Sigmoid colon (tissue), 7 donors: ENCODE results near the gene RHCE. TPM values are rescaled to one million over a fixed set of nuclear protein-coding genes. Genes with fewer than 3 reads are reported as not detected.
"Not testable (repeated sequence)": the region's sequence is repeated elsewhere in the genome, so short reads cannot be mapped to it uniquely, and the experiment has no call there.

ENCODE experiments used
- DNase-seq: peaks from one replicate; pipeline ENCODE4 v3.0.0-alpha.2; 2019
- H3K27ac ChIP-seq, 4 donors: fragments of 200-600 bp; sonication (generic); one replicate each; pipeline ENCODE4 v1.5.1; 2016 to 2019; ENCODE audit warnings: mild to moderate bottlenecking in 1 of 4
- H3K27me3 ChIP-seq, 3 donors: fragments of 200-600 bp; sonication (generic); one replicate each; pipeline ENCODE4 v1.5.1; 2019; ENCODE audit warnings: mild to moderate bottlenecking in 1 of 3
- H3K36me3 ChIP-seq, 4 donors: fragments of 200-600 bp; sonication (generic); one replicate each; pipeline ENCODE4 v1.5.1; 2016 to 2019
- H3K4me1 ChIP-seq, 4 donors: fragments of 200-600 bp; sonication (generic); one replicate each; pipeline ENCODE4 v1.5.1; 2017 to 2019
- H3K4me3 ChIP-seq, 4 donors: fragments of 200-600 bp; sonication (generic); one replicate each; pipeline ENCODE4 v1.5.1; 2017 to 2019; ENCODE audit warnings: mild to moderate bottlenecking in 2 of 4, moderate library complexity in 1 of 4
- H3K9me3 ChIP-seq, 4 donors: fragments of 200-600 bp in 3 of 4; sonication (generic) in 3 of 4; one replicate each; pipeline versions ENCODE4 v1.5.1 to v1.6.1; 2013 to 2019
- CTCF ChIP-seq, 4 experiments: fragments of 450-650 bp in 3 of 4; fragments of 200-600 bp in 1 of 4; IDR thresholded peaks; one replicate each; pipeline ENCODE4 v1.5.1; 2016 to 2019; ENCODE audit warnings: antibody characterized with exemption in 4 of 4, mild to moderate bottlenecking in 3 of 4, moderate library complexity in 2 of 4
- EP300 ChIP-seq, 4 donors: sonication (generic); formaldehyde crosslinking; IDR thresholded peaks; one replicate each; pipeline ENCODE4 v1.6.1; 2017; ENCODE audit warnings: antibody characterized with exemption in 4 of 4
- POLR2A ChIP-seq, 2 donors: fragments of 450-650 bp; IDR thresholded peaks; one replicate each; pipeline ENCODE4 v1.6.1; 2016; ENCODE audit warnings: antibody characterized with exemption in 2 of 2, mild to moderate bottlenecking in 2 of 2, moderate library complexity in 2 of 2
- POLR2AphosphoS5 ChIP-seq, 4 donors: sonication (generic); formaldehyde crosslinking; IDR thresholded peaks; one replicate each; pipeline ENCODE4 v1.6.1; 2017; ENCODE audit warnings: antibody characterized with exemption in 4 of 4
- WGBS, 2 donors: extraction: QIAGEN DNeasy Blood & Tissue Kit; methylation state at CpG; one replicate each; pipeline ENCODE4 v1.1.7; 2013; 5-methylcytosine and 5-hydroxymethylcytosine counted together
- intact Hi-C: fragments of 100-400 bp; cut with DNase I; formaldehyde crosslinking; loops from one replicate; pipeline ENCODE4 v1.15.1; 2023
- polyA plus RNA-seq, 3 donors: library from polyadenylated mRNA; stranded (reverse); fragments of 200-250 nt; gene quantifications; one replicate each; pipeline ENCODE4 v1.2.3, GENCODE V29; 2013
- total RNA-seq, 4 donors: library from RNA; depleted of rRNA; stranded (reverse); fragments of >200 nt; gene quantifications; one replicate each; pipeline ENCODE4 v1.1.0, GENCODE V29; 2016
- donor health status: healthy with polysubstance abuse.
- donor health status: Bipolar disorder and iron deficiency.
- donor health status: healthy.

The RHCE gene
- total and polyA plus RNA-seq, 7 donors = 0.07 to 0.83 (median 0.36) TPM; not detected in 4

DNA sequence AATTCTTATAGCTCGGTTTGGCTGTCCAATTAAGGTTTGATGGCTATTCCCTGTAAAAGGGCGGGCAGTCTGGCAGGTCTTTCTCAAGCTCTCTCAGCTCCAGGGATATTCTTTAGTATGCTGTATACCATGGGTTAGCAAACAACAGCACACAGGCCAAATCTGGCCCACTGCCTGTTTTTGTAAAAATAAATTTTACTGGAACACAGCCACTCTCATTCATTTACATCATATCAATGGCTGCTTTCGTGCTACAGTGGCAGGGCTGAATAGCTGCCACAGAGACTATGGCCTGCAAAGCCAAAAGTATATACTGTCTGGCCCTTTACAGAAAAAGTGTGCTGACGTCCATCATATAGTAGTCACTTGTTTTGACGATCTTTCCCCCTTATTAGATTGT lies 42.1 kb upstream of the RHCE start:
- no peaks in the 10 kb centered on the region for H3K27me3 ChIP-seq
- no peak for DNase-seq
- no peaks in the 10 kb centered on the region for H3K9me3 ChIP-seq
- no peak overlapping the region for H3K4me3 ChIP-seq
- WGBS, 2 donors = 45 to 62% methylated on average over 5 of the region's 5 CpGs
- peaks cover 0 to 24% (median 0%) of the 10 kb centered on the region in 4 donors for H3K36me3 ChIP-seq
- peaks cover 0 to 40% (median 30%) of the 10 kb centered on the region in 4 donors for H3K4me1 ChIP-seq
- intact Hi-C loops = no loop called here
- H3K27ac ChIP-seq = no peak overlapping the region
- TF ChIP-seq CTCF (IDR thresholded peaks at IDR 0.05) (no peak), POLR2A (IDR thresholded peaks at IDR 0.05) (no peak), EP300 (IDR thresholded peaks at IDR 0.05) (no peak), POLR2AphosphoS5 (IDR thresholded peaks at IDR 0.05) (no peak)

GRCh38 chr1:25461849-25462248 lies 41.2 kb upstream of the RHCE start:
- peaks cover 0 to 30% (median 2%) of the 10 kb centered on the region in 4 donors for H3K36me3 ChIP-seq
- H3K27me3 ChIP-seq = no peaks in the 10 kb centered on the region
- DNase-seq = no peak
- intact Hi-C loops = no loop called here
- no peaks in the 10 kb centered on the region for H3K9me3 ChIP-seq
- TF ChIP-seq POLR2A (IDR thresholded peaks at IDR 0.05) (no peak), CTCF (IDR thresholded peaks at IDR 0.05) (no peak), POLR2AphosphoS5 (IDR thresholded peaks at IDR 0.05) (no peak), EP300 (IDR thresholded peaks at IDR 0.05) (no peak)
- peaks cover 0 to 31% (median 22%) of the 10 kb centered on the region in 4 donors for H3K4me1 ChIP-seq
- no peak overlapping the region for H3K4me3 ChIP-seq
- WGBS, 2 donors = 52 to 67% methylated on average over 2 of the region's 2 CpGs
- H3K27ac ChIP-seq = no peak overlapping the region

DNA sequence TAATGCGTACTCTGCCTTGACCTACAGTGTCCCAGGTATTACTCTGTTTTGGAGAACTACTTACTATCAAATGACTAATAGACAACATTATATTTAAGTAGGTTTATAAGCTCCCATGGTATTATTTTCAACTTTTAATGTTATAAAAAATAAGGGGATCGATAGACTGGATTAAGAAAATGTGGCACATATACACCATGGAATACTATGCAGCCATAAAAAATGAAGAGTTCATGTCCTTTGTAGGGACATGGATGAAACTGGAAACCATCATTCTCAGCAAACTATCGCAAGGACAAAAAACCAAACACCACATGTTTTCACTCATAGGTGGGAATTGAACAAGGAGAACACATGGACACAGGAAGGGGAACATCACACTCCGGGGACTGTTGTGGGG lies 40.2 kb upstream of the RHCE start:
- H3K27me3 ChIP-seq, intact Hi-C loops, H3K27ac ChIP-seq, H3K9me3 ChIP-seq, H3K4me3 ChIP-seq, DNase-seq: not testable (repeated sequence)
- 81 to 83% methylated on average over 4 of the region's 4 CpGs for WGBS, 2 donors
- H3K36me3 ChIP-seq = peaks cover 0 to 40% (median 2%) of the 10 kb centered on the region in 4 donors
- peaks cover 0 to 30% (median 21%) of the 10 kb centered on the region in 4 donors for H3K4me1 ChIP-seq

- H3K27me3 ChIP-seq = no peaks in the 10 kb centered on the region
- H3K4me3 ChIP-seq = no peak overlapping the region
- peaks cover 0 to 46% (median 2%) of the 10 kb centered on the region in 4 donors for H3K36me3 ChIP-seq
- TF ChIP-seq POLR2A (IDR thresholded peaks at IDR 0.05) = no peak
- no peak for TF ChIP-seq EP300 (IDR thresholded peaks at IDR 0.05)
- TF ChIP-seq CTCF (IDR thresholded peaks at IDR 0.05) = no peak
- no peak for TF ChIP-seq POLR2AphosphoS5 (IDR thresholded peaks at IDR 0.05)
- peaks cover 0 to 30% (median 21%) of the 10 kb centered on the region in 4 donors for H3K4me1 ChIP-seq
- 46 to 75% methylated on average over 3 of the region's 3 CpGs for WGBS, 2 donors
- H3K9me3 ChIP-seq = no peaks in the 10 kb centered on the region
- no peak for DNase-seq
- intact Hi-C loops = no loop called here
- peak overlapping the region in 1 of 4 donors; percentile 12 for H3K27ac ChIP-seq
These were observed 39.4 kb upstream of the RHCE start for GRCh38 chr1:25460020-25460419.

DNA sequence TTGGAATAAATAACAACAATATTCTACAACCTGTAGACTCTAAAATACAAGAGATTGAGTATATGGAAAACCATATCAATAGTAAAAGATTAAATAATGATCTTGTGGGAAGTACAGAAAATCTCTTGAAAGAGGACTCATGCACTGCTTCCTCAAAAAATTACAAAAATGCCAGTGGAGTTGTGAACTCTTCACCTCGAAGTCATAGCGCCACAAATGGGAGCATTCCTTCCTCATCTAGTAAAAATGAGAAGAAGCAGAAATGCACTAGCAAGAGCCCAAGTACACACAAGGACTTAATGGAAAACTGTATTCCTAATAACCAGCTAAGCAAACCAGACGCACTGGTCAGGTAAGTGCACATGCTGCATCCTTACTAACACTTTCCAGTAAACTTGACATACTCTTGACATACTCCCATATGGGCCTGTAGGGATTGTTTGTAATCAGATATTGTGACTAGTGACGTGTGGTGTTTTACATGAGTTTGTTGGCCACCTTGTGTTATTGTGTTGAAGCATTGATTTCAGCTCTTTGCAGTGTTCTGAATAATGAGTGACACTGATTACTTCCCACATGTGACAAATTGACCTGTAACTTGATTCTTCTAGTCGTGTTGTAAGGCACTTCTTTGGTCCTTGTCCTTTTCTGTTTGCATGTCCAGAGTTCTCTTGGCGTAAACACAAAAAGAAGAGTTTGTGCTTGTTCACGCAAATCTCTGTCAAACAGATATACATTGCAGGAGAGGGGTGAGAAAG lies 38.1 kb upstream of the RHCE start:
- DNase-seq = no peak
- H3K4me3 ChIP-seq = no peak overlapping the region
- peaks cover 0 to 53% (median 5%) of the 10 kb centered on the region in 4 donors for H3K36me3 ChIP-seq
- no peaks in the 10 kb centered on the region for H3K9me3 ChIP-seq
- H3K27ac ChIP-seq = no peak overlapping the region
- intact Hi-C loops = no loop called here
- H3K27me3 ChIP-seq = no peaks in the 10 kb centered on the region
- WGBS, 2 donors = 81 to 83% methylated on average over 7 of the region's 7 CpGs
- no peak for TF ChIP-seq EP300 (IDR thresholded peaks at IDR 0.05)
- TF ChIP-seq POLR2AphosphoS5 (IDR thresholded peaks at IDR 0.05) = no peak
- TF ChIP-seq POLR2A (IDR thresholded peaks at IDR 0.05) = no peak
- TF ChIP-seq CTCF (IDR thresholded peaks at IDR 0.05) = no peak
- peaks cover 0 to 30% (median 21%) of the 10 kb centered on the region in 4 donors for H3K4me1 ChIP-seq
